HepG2 (cell line): ENCODE results near the gene TAF6. TPM values are rescaled to one million over a fixed set of nuclear protein-coding genes. Genes with fewer than 3 reads are reported as not detected.

Source experiments
- BCL6 ChIP-seq: IDR thresholded peaks from 2 replicates; pipeline ENCODE4 v1.6.1; 2016; ENCODE audit warnings: missing genetic modification reagents, missing compliant biosample characterization
- DNMT3B ChIP-seq: conservative IDR thresholded peaks from 2 replicates; pipeline ENCODE4 v1.6.1; 2016; ENCODE audit warnings: missing biosample characterization, control low read depth
- ELF4 ChIP-seq: sonication (generic); formaldehyde crosslinking; IDR thresholded peaks from 2 replicates; pipeline ENCODE4 v1.5.0; 2020; ENCODE audit warnings: missing genetic modification reagents, mild to moderate bottlenecking, moderate library complexity, borderline replicate concordance
- SAP130 ChIP-seq: IDR thresholded peaks from 2 replicates; pipeline ENCODE4 v1.6.1; 2016; ENCODE audit warnings: low read depth
- SETDB1 ChIP-seq: sonication (generic); formaldehyde crosslinking; IDR thresholded peaks from 2 replicates; pipeline ENCODE4 v1.5.1; 2020; ENCODE audit warnings: missing genetic modification reagents, mild to moderate bottlenecking, borderline replicate concordance
- TCF7L2 ChIP-seq: IDR thresholded peaks from 2 replicates; pipeline ENCODE4 v1.6.1; 2011; ENCODE audit warnings: mild to moderate bottlenecking, low read depth, low read length, moderate library complexity
- ZNF329 ChIP-seq: sonication (generic); formaldehyde crosslinking; IDR thresholded peaks from 2 replicates; pipeline ENCODE4 v1.9.0; 2021; ENCODE audit warnings: low read depth, mild to moderate bottlenecking, missing genetic modification reagents
- ZNF619 ChIP-seq: sonication (generic); formaldehyde crosslinking; IDR thresholded peaks from 2 replicates; pipeline ENCODE4 v1.4.0; 2020; ENCODE audit warnings: mild to moderate bottlenecking, missing genetic modification reagents
- ZNF652 ChIP-seq: IDR thresholded peaks from 2 replicates; pipeline ENCODE4 v1.6.1; 2016; ENCODE audit warnings: low read depth, borderline replicate concordance
- polyA plus RNA-seq, 8 experiments: library from polyadenylated mRNA; depleted of rRNA in 3 of 8; stranded (reverse) in 7 of 8; unstranded in 1 of 8; fragments of >200 nt; fragmentation: Illumina TruSeq in 4 of 8; extraction: Trizol in 4 of 8; gene quantifications; 2 replicates each; pipeline versions ENCODE4 v1.2.1 to v1.2.3, GENCODE V29; 2011 to 2016; ENCODE audit warnings: low read depth in 4 of 8, missing spikeins in 1 of 8, mixed read lengths in 1 of 8; ENCODE audit not compliant: insufficient read depth in 1 of 8
- total RNA-seq, 5 experiments: library from RNA; depleted of rRNA; stranded (reverse); fragments of >200 nt; fragmentation: Illumina TruSeq; extraction: Trizol; gene quantifications; 2 replicates each; pipeline ENCODE4 v1.2.3, GENCODE V29; 2016; ENCODE audit warnings: low read depth in 1 of 5
- TF ChIP-seq, protein P1 (sequence below): sonication (generic); formaldehyde crosslinking; IDR thresholded peaks from 2 replicates; pipeline ENCODE4 v1.5.1; 2020; ENCODE audit warnings: mild to moderate bottlenecking, missing genetic modification reagents, borderline replicate concordance
- TF ChIP-seq, protein P2 (sequence below): sonication (generic); formaldehyde crosslinking; IDR thresholded peaks from 2 replicates; pipeline ENCODE4 v1.8.0; 2022; ENCODE audit warnings: mild to moderate bottlenecking, missing genetic modification reagents; ENCODE audit not compliant: insufficient replicate concordance
- TF ChIP-seq, protein P3 (sequence below): sonication (generic); formaldehyde crosslinking; IDR thresholded peaks from 2 replicates; pipeline ENCODE4 v1.4.0; 2020; ENCODE audit warnings: low read depth, mild to moderate bottlenecking, missing genetic modification reagents
- TF ChIP-seq, protein P4 (sequence below): sonication (generic); formaldehyde crosslinking; IDR thresholded peaks from 2 replicates; pipeline ENCODE4 v1.5.1; 2020; ENCODE audit warnings: mild to moderate bottlenecking, missing genetic modification reagents
- TF ChIP-seq, protein P5 (sequence below): sonication (generic); formaldehyde crosslinking; IDR thresholded peaks from 2 replicates; pipeline ENCODE4 v1.4.0; 2020; ENCODE audit warnings: mild to moderate bottlenecking, missing genetic modification reagents
- TF ChIP-seq, protein P6 (sequence below): sonication (generic); formaldehyde crosslinking; IDR thresholded peaks from 2 replicates; pipeline ENCODE4 v1.8.0; 2022; ENCODE audit warnings: mild to moderate bottlenecking, missing genetic modification reagents, borderline replicate concordance

TAF6 gene
- total and polyA plus RNA-seq, 2 of the 13 experiments (the other 11 are each of a cell fraction or from before 2014, with no cell fraction given): 12.9 to 18.8 TPM

DNA sequence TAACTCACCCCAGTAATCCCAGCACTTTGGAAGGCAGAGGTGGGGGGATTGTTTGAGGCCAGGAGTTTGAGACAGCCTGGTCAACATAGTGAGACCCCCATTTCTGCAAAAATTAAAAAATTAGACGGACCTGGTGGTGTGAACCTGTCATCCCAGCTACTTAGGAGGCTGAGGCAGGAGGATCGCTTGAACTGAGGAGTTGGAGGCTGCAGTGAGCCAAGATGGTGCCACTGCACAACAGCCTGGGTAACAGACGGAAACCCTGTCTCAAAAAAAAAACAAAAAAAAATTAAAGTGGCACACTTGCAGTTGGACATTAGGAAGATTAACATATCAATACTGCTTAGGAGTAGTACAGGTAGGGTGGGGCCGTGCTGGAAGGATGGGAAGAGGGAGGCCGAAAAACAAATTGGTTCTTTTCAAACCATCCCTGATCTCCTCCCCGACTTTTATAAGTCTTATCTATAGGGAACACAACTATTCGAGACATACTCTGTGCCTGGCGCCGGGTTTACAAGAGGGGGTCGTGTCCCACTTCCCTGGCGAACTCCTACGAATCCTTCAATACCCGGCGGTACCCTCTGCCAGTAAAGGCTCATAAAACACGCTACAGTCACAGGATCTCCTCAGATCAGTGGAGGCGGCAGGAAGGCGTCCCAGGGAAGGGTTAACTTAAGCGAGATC lies 628 bp downstream of the TAF6 start (continued):
- TF ChIP-seq, protein P1, sequence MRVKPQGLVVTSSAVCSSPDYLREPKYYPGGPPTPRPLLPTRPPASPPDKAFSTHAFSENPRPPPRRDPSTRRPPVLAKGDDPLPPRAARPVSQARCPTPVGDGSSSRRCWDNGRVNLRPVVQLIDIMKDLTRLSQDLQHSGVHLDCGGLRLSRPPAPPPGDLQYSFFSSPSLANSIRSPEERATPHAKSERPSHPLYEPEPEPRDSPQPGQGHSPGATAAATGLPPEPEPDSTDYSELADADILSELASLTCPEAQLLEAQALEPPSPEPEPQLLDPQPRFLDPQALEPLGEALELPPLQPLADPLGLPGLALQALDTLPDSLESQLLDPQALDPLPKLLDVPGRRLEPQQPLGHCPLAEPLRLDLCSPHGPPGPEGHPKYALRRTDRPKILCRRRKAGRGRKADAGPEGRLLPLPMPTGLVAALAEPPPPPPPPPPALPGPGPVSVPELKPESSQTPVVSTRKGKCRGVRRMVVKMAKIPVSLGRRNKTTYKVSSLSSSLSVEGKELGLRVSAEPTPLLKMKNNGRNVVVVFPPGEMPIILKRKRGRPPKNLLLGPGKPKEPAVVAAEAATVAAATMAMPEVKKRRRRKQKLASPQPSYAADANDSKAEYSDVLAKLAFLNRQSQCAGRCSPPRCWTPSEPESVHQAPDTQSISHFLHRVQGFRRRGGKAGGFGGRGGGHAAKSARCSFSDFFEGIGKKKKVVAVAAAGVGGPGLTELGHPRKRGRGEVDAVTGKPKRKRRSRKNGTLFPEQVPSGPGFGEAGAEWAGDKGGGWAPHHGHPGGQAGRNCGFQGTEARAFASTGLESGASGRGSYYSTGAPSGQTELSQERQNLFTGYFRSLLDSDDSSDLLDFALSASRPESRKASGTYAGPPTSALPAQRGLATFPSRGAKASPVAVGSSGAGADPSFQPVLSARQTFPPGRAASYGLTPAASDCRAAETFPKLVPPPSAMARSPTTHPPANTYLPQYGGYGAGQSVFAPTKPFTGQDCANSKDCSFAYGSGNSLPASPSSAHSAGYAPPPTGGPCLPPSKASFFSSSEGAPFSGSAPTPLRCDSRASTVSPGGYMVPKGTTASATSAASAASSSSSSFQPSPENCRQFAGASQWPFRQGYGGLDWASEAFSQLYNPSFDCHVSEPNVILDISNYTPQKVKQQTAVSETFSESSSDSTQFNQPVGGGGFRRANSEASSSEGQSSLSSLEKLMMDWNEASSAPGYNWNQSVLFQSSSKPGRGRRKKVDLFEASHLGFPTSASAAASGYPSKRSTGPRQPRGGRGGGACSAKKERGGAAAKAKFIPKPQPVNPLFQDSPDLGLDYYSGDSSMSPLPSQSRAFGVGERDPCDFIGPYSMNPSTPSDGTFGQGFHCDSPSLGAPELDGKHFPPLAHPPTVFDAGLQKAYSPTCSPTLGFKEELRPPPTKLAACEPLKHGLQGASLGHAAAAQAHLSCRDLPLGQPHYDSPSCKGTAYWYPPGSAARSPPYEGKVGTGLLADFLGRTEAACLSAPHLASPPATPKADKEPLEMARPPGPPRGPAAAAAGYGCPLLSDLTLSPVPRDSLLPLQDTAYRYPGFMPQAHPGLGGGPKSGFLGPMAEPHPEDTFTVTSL (CRISPR knock-in tag): no peak
- TF ChIP-seq, protein P2, sequence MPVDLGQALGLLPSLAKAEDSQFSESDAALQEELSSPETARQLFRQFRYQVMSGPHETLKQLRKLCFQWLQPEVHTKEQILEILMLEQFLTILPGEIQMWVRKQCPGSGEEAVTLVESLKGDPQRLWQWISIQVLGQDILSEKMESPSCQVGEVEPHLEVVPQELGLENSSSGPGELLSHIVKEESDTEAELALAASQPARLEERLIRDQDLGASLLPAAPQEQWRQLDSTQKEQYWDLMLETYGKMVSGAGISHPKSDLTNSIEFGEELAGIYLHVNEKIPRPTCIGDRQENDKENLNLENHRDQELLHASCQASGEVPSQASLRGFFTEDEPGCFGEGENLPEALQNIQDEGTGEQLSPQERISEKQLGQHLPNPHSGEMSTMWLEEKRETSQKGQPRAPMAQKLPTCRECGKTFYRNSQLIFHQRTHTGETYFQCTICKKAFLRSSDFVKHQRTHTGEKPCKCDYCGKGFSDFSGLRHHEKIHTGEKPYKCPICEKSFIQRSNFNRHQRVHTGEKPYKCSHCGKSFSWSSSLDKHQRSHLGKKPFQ (CRISPR knock-in tag): no peak
- TF ChIP-seq ZNF652 (CRISPR knock-in tag) (peak; percentile 60), ZNF329 (CRISPR knock-in tag) (no peak), TCF7L2 (no peak), SETDB1 (CRISPR knock-in tag) (no peak), BCL6 (no peak), SAP130 (CRISPR knock-in tag) (no peak), ZNF619 (CRISPR knock-in tag) (no peak), ELF4 (CRISPR knock-in tag) (0 out of 2 replicates have a peak, but pooled peaks have one; percentile 37), DNMT3B (CRISPR knock-in tag) (no peak)
- TF ChIP-seq, protein P3, sequence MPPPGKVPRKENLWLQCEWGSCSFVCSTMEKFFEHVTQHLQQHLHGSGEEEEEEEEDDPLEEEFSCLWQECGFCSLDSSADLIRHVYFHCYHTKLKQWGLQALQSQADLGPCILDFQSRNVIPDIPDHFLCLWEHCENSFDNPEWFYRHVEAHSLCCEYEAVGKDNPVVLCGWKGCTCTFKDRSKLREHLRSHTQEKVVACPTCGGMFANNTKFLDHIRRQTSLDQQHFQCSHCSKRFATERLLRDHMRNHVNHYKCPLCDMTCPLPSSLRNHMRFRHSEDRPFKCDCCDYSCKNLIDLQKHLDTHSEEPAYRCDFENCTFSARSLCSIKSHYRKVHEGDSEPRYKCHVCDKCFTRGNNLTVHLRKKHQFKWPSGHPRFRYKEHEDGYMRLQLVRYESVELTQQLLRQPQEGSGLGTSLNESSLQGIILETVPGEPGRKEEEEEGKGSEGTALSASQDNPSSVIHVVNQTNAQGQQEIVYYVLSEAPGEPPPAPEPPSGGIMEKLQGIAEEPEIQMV (CRISPR knock-in tag): no peak
- TF ChIP-seq, protein P4, sequence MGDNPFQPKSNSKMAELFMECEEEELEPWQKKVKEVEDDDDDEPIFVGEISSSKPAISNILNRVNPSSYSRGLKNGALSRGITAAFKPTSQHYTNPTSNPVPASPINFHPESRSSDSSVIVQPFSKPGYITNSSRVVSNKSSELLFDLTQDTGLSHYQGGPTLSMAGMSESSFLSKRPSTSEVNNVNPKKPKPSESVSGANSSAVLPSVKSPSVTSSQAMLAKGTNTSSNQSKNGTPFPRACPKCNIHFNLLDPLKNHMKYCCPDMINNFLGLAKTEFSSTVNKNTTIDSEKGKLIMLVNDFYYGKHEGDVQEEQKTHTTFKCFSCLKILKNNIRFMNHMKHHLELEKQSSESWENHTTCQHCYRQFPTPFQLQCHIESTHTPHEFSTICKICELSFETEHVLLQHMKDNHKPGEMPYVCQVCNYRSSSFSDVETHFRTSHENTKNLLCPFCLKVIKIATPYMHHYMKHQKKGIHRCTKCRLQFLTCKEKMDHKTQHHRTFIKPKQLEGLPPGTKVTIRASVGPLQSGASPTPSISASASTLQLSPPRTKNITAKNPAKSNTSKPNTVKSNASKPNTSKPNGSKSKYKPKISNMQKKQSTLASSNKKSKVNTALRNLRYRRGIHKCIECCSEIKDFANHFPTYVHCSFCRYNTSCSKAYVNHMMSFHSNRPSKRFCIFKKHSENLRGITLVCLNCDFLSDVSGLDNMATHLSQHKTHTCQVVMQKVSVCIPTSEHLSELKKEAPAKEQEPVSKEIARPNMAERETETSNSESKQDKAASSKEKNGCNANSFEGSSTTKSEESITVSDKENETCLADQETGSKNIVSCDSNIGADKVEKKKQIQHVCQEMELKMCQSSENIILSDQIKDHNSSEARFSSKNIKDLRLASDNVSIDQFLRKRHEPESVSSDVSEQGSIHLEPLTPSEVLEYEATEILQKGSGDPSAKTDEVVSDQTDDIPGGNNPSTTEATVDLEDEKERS (CRISPR knock-in tag): no peak
- TF ChIP-seq, protein P5, sequence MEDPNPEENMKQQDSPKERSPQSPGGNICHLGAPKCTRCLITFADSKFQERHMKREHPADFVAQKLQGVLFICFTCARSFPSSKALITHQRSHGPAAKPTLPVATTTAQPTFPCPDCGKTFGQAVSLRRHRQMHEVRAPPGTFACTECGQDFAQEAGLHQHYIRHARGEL (CRISPR knock-in tag): no peak
- TF ChIP-seq, protein P6, sequence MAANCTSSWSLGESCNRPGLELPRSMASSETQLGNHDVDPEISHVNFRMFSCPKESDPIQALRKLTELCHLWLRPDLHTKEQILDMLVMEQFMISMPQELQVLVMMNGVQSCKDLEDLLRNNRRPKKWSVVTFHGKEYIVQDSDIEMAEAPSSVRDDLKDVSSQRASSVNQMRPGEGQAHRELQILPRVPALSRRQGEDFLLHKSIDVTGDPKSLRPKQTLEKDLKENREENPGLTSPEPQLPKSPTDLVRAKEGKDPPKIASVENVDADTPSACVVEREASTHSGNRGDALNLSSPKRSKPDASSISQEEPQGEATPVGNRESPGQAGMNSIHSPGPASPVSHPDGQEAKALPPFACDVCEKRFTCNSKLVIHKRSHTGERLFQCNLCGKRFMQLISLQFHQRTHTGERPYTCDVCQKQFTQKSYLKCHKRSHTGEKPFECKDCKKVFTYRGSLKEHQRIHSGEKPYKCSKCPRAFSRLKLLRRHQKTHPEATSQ (CRISPR knock-in tag): no peak
